ENCODE measurements around the gene BNIP3.
"Not testable (repeated sequence)": the region's sequence is repeated elsewhere in the genome, so short reads cannot be mapped to it uniquely, and the experiment has no call there.

The BNIP3 gene

DNA sequence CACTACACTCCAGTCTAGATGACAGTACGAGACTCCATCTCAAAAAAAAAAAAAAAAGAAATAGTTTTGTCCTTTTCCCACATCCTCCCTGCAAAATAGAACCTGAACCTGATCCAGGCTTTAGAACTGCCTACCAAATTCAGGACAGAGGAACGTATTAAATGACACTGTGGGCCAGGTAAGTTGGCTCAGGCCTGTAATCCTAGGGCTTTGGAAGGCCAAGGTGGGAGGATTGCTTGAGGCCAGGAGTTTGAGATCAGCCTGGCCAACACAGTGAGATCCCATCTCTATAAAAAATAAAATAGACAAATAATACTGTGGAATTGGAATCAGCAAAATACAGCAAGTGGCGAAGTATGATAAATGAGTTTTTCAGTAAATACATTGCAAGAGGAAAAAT, 10.0 kb upstream of the BNIP3 start:
- Histone ChIP-seq H3K36me3 (ENCODE audit: insufficient read depth, low read length) (no peaks in the 10 kb centered on the region), H3K4me2 (ENCODE audit: insufficient read depth, low read length) (no peak overlapping the region), H3K27ac (ENCODE audit: low read length) (no peak overlapping the region), H3K9ac (ENCODE audit: low read depth, low read length) (no peak overlapping the region), H4K20me1 (ENCODE audit: insufficient read depth, low read length) (no peaks in the 10 kb centered on the region), H3K79me2 (ENCODE audit: insufficient read depth, low read length) (no peaks in the 10 kb centered on the region), H3K27me3 (ENCODE audit: insufficient read depth, low read length, poor library complexity) (no peaks in the 10 kb centered on the region), H3K4me1 (ENCODE audit: insufficient read depth, low read length) (no peaks in the 10 kb centered on the region), H3K9me3 (ENCODE audit: insufficient read depth, low read length, severe bottlenecking) (no peaks in the 10 kb centered on the region), H2AFZ (ENCODE audit: low read depth, low read length) (no peak overlapping the region), H3K4me3 (ENCODE audit: low read depth in 1 of 2, low read length in 2 of 2) (no peak overlapping the region)
- TF ChIP-seq EZH2 (IDR thresholded peaks at IDR 0.05; ENCODE audit: borderline replicate concordance, low read depth, low read length, severe bottlenecking) = no peak
- TF ChIP-seq, protein P1, sequence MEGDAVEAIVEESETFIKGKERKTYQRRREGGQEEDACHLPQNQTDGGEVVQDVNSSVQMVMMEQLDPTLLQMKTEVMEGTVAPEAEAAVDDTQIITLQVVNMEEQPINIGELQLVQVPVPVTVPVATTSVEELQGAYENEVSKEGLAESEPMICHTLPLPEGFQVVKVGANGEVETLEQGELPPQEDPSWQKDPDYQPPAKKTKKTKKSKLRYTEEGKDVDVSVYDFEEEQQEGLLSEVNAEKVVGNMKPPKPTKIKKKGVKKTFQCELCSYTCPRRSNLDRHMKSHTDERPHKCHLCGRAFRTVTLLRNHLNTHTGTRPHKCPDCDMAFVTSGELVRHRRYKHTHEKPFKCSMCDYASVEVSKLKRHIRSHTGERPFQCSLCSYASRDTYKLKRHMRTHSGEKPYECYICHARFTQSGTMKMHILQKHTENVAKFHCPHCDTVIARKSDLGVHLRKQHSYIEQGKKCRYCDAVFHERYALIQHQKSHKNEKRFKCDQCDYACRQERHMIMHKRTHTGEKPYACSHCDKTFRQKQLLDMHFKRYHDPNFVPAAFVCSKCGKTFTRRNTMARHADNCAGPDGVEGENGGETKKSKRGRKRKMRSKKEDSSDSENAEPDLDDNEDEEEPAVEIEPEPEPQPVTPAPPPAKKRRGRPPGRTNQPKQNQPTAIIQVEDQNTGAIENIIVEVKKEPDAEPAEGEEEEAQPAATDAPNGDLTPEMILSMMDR (IDR thresholded peaks at IDR 0.05; ENCODE audit: borderline replicate concordance, extremely low read depth, low read length, poor library complexity, severe bottlenecking) = no peak
- ATAC-seq (ENCODE audit: insufficient read depth, low read depth) (no peak), DNase-seq (no peak)

DNA sequence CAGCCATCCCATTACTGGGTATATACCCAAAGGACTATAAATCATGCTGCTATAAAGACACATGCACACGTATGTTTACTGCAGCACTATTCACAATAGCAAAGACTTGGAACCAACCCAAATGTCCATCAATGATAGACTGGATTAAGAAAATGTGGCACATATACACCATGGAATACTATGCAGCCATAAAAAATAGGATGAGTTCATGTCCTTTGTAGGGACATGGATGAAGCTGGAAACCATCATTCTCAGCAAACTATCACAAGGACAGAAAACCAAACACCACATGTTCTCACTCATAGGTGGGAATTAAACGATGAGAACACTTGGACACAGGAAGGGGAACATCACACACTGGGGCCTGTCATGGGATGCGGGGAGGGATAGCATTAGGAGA, 6.1 kb upstream of the BNIP3 start:
- not testable (repeated sequence) for H3K9ac ChIP-seq (ENCODE audit: low read depth, low read length); H3K4me3 ChIP-seq (ENCODE audit: low read depth in 1 of 2, low read length in 2 of 2); H3K36me3 ChIP-seq (ENCODE audit: insufficient read depth, low read length); H2AFZ ChIP-seq (ENCODE audit: low read depth, low read length); H3K27me3 ChIP-seq (ENCODE audit: insufficient read depth, low read length, poor library complexity); H4K20me1 ChIP-seq (ENCODE audit: insufficient read depth, low read length); H3K79me2 ChIP-seq (ENCODE audit: insufficient read depth, low read length); ATAC-seq (ENCODE audit: insufficient read depth, low read depth); DNase-seq; H3K4me2 ChIP-seq (ENCODE audit: insufficient read depth, low read length); H3K27ac ChIP-seq (ENCODE audit: low read length); H3K9me3 ChIP-seq (ENCODE audit: insufficient read depth, low read length, severe bottlenecking); H3K4me1 ChIP-seq (ENCODE audit: insufficient read depth, low read length)

DNA sequence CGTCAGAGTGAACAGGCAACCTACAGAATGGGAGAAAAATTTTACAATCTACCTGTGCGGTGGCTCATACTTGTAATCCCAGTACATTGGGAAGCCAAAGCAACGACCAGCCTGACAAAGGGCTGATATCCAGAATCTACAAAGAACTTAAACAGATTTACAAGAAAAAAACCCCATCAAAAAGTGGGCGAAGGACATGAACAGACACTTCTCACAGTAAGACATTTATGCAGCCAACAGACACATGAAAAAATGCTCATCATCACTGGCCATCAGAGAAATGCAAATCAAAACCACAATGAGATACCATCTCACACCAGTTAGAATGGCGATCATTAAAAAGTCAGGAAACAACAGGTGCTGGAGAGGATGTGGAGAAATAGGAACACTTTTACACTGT, 5.6 kb upstream of the BNIP3 start:
- not testable (repeated sequence) for H3K4me1 ChIP-seq (ENCODE audit: insufficient read depth, low read length); H3K9ac ChIP-seq (ENCODE audit: low read depth, low read length); H3K4me3 ChIP-seq (ENCODE audit: low read depth in 1 of 2, low read length in 2 of 2); H3K9me3 ChIP-seq (ENCODE audit: insufficient read depth, low read length, severe bottlenecking); H3K27ac ChIP-seq (ENCODE audit: low read length); H4K20me1 ChIP-seq (ENCODE audit: insufficient read depth, low read length); H2AFZ ChIP-seq (ENCODE audit: low read depth, low read length); DNase-seq; ATAC-seq (ENCODE audit: insufficient read depth, low read depth); H3K27me3 ChIP-seq (ENCODE audit: insufficient read depth, low read length, poor library complexity); H3K4me2 ChIP-seq (ENCODE audit: insufficient read depth, low read length); H3K36me3 ChIP-seq (ENCODE audit: insufficient read depth, low read length); H3K79me2 ChIP-seq (ENCODE audit: insufficient read depth, low read length)

DNA sequence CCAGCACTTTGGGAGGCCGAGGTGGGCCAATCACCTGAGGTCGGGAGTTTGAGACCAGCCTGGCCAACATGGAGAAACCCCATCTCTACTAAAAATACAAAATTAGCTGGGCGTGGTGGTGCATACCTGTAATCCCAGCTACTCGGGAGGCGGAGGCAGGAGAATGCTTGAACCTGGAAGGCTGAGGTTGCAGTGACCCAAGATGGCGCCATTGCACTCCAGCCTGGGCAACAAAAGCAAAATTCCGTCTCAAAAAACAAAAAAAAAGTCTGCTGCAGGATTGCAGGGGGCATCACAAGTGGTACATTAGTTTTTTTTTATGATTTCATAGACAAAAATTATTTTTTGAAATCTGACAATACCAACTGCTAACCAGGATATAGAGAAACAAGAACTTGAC, 5.1 kb upstream of the BNIP3 start:
- ATAC-seq (ENCODE audit: insufficient read depth, low read depth); H3K4me2 ChIP-seq (ENCODE audit: insufficient read depth, low read length); DNase-seq; H4K20me1 ChIP-seq (ENCODE audit: insufficient read depth, low read length); H3K36me3 ChIP-seq (ENCODE audit: insufficient read depth, low read length); H3K79me2 ChIP-seq (ENCODE audit: insufficient read depth, low read length); H3K4me3 ChIP-seq (ENCODE audit: low read depth in 1 of 2, low read length in 2 of 2); H3K9me3 ChIP-seq (ENCODE audit: insufficient read depth, low read length, severe bottlenecking); H3K9ac ChIP-seq (ENCODE audit: low read depth, low read length); H2AFZ ChIP-seq (ENCODE audit: low read depth, low read length); H3K4me1 ChIP-seq (ENCODE audit: insufficient read depth, low read length); H3K27me3 ChIP-seq (ENCODE audit: insufficient read depth, low read length, poor library complexity); H3K27ac ChIP-seq (ENCODE audit: low read length): not testable (repeated sequence)

DNA sequence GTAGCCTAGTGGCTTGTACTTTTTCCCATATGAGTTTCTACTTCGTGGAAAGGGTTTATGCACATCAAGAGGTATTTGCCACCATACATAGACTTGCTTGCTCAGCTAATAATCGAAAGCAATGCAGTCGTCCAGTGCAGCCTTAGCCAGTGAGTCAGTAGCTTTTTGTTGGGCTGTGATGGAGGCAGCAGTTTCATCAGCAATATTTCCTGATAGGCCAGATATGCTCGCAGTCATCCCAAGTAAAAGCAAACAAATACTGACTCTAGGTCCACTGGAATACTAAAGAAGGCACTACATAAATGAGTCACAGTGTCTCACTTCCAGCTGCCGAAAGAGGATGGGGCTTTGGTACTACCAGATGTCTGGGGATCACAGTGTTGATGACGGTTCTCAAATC, 2.1 kb upstream of the BNIP3 start:
- TF ChIP-seq, protein P1 (IDR thresholded peaks at IDR 0.05; ENCODE audit: borderline replicate concordance, extremely low read depth, low read length, poor library complexity, severe bottlenecking) = no peak
- no peak for TF ChIP-seq EZH2 (IDR thresholded peaks at IDR 0.05; ENCODE audit: borderline replicate concordance, low read depth, low read length, severe bottlenecking)
- ATAC-seq (ENCODE audit: insufficient read depth, low read depth) (no peak), DNase-seq (no peak)
- Histone ChIP-seq H3K9ac (ENCODE audit: low read depth, low read length) (no peak overlapping the region), H3K79me2 (ENCODE audit: insufficient read depth, low read length) (no peaks in the 10 kb centered on the region), H3K27me3 (ENCODE audit: insufficient read depth, low read length, poor library complexity) (no peaks in the 10 kb centered on the region), H3K9me3 (ENCODE audit: insufficient read depth, low read length, severe bottlenecking) (no peaks in the 10 kb centered on the region), H2AFZ (ENCODE audit: low read depth, low read length) (no peak overlapping the region), H3K27ac (ENCODE audit: low read length) (no peak overlapping the region), H3K4me1 (ENCODE audit: insufficient read depth, low read length) (no peaks in the 10 kb centered on the region), H3K36me3 (ENCODE audit: insufficient read depth, low read length) (no peaks in the 10 kb centered on the region), H3K4me2 (ENCODE audit: insufficient read depth, low read length) (no peak overlapping the region), H4K20me1 (ENCODE audit: insufficient read depth, low read length) (no peaks in the 10 kb centered on the region), H3K4me3 (ENCODE audit: low read depth in 1 of 2, low read length in 2 of 2) (no peak overlapping the region)
